ENCODE data around the gene GNAZ.

GNAZ gene

GRCh38 chr22:23079240-23079768 lies 9.0 kb downstream of the GNAZ start:
- Histone ChIP-seq H3K27me3 (peaks cover 3% of the 10 kb centered on the region), H3K4me3 (ENCODE audit: low read depth in 1 of 2, low read length in 1 of 2) (no peak overlapping the region), H3K27ac (no peak overlapping the region), H3K9me3 (no peaks in the 10 kb centered on the region), H3K36me3 (no peaks in the 10 kb centered on the region), H3K4me1 (ENCODE audit: control insufficient read depth in 1 of 2, insufficient read depth in 1 of 2, low read depth in 1 of 2, low read length in 1 of 2) (no peaks in the 10 kb centered on the region)
- no peak for TF ChIP-seq CTCF (IDR thresholded peaks at IDR 0.05)

- Histone ChIP-seq H3K4me1 (ENCODE audit: control insufficient read depth in 1 of 2, insufficient read depth in 1 of 2, low read depth in 1 of 2, low read length in 1 of 2) (no peaks in the 10 kb centered on the region), H3K27me3 (no peaks in the 10 kb centered on the region), H3K4me3 (ENCODE audit: low read depth in 1 of 2, low read length in 1 of 2) (no peak overlapping the region), H3K36me3 (no peaks in the 10 kb centered on the region), H3K27ac (no peak overlapping the region), H3K9me3 (no peaks in the 10 kb centered on the region)
- TF ChIP-seq CTCF (IDR thresholded peaks at IDR 0.05) = no peak
Measured at GRCh38 chr22:23079814-23080521, 9.6 kb downstream of the GNAZ start.

GRCh38 chr22:23080613-23081290 lies 10.4 kb downstream of the GNAZ start:
- H3K36me3 ChIP-seq = no peaks in the 10 kb centered on the region
- TF ChIP-seq CTCF (IDR thresholded peaks at IDR 0.05) = no peak
- H3K27me3 ChIP-seq = no peaks in the 10 kb centered on the region
- H3K27ac ChIP-seq = no peak overlapping the region
- H3K4me3 ChIP-seq (ENCODE audit: low read depth in 1 of 2, low read length in 1 of 2) = no peak overlapping the region
- no peaks in the 10 kb centered on the region for H3K9me3 ChIP-seq
- H3K4me1 ChIP-seq (ENCODE audit: control insufficient read depth in 1 of 2, insufficient read depth in 1 of 2, low read depth in 1 of 2, low read length in 1 of 2) = no peaks in the 10 kb centered on the region

- Histone ChIP-seq H3K9me3 (no peaks in the 10 kb centered on the region), H3K4me3 (ENCODE audit: low read depth in 1 of 2, low read length in 1 of 2) (no peak overlapping the region), H3K27me3 (peaks cover 17% of the 10 kb centered on the region), H3K27ac (no peak overlapping the region), H3K4me1 (ENCODE audit: control insufficient read depth in 1 of 2, insufficient read depth in 1 of 2, low read depth in 1 of 2, low read length in 1 of 2) (no peaks in the 10 kb centered on the region), H3K36me3 (no peaks in the 10 kb centered on the region)
- no peak for TF ChIP-seq CTCF (IDR thresholded peaks at IDR 0.05)
Measured at GRCh38 chr22:23082534-23083314, 12.4 kb downstream of the GNAZ start.

- Histone ChIP-seq H3K4me1 (ENCODE audit: control insufficient read depth in 1 of 2, insufficient read depth in 1 of 2, low read depth in 1 of 2, low read length in 1 of 2) (no peaks in the 10 kb centered on the region), H3K27ac (no peak overlapping the region), H3K9me3 (no peaks in the 10 kb centered on the region), H3K27me3 (peaks cover 23% of the 10 kb centered on the region), H3K36me3 (no peaks in the 10 kb centered on the region), H3K4me3 (ENCODE audit: low read depth in 1 of 2, low read length in 1 of 2) (no peak overlapping the region)
- TF ChIP-seq CTCF (IDR thresholded peaks at IDR 0.05) = no peak
Measured at GRCh38 chr22:23083315-23084021, 13.1 kb downstream of the GNAZ start.
